H1 (cell line): Measurements from ENCODE around the gene GALNTL6. TPM values are rescaled to one million over a fixed set of nuclear protein-coding genes. Genes with fewer than 3 reads are reported as not detected.

ENCODE experiments used
- CTCF ChIA-PET: fragments of 300-600 bp; sonication (Branson Sonifier 250); formaldehyde crosslinking; loops from one replicate; lab custom pipeline; 2021; ENCODE audit not compliant: partially characterized antibody; lab: Charles Lee
- POLR2A ChIA-PET: fragments of 300-600 bp; sonication (Branson Sonifier 250); formaldehyde crosslinking; loops from one replicate; lab custom pipeline; 2021; ENCODE audit warnings: inconsistent platforms; ENCODE audit not compliant: partially characterized antibody; lab: Charles Lee
- DNase-seq, 2 experiments: peaks; one replicate each; pipeline versions ENCODE4 v3.0.0 to v3.0.0-alpha.2; 2010 to 2022; ENCODE audit warnings: low spot score in 2 of 2, low read depth in 1 of 2, mixed read lengths in 1 of 2
- FAIRE-seq: peaks from 2 replicates; lab custom pipeline; 2011; peaks lifted over from hg19 to GRCh38; lab: Jason Lieb, UNC
- H2AFZ ChIP-seq: 2 replicates; pipeline ENCODE4 v1.8.1; 2012; ENCODE audit warnings: low read length, inconsistent platforms
- H2AK5ac ChIP-seq: 2 replicates; pipeline ENCODE4 v1.6.1; 2013; ENCODE audit warnings: low read depth, low read length
- H2BK120ac ChIP-seq: replicated peaks from 2 replicates; pipeline ENCODE3; 2013; ENCODE audit warnings: low read depth, low read length, inconsistent platforms
- H2BK12ac ChIP-seq: 2 replicates; pipeline ENCODE4 v1.6.1; 2013; ENCODE audit warnings: low read depth, low read length
- H2BK15ac ChIP-seq: 2 replicates; pipeline ENCODE4 v1.6.1; 2013; ENCODE audit warnings: low read length
- H2BK20ac ChIP-seq: 2 replicates; pipeline ENCODE4 v1.6.1; 2013; ENCODE audit warnings: low read length
- H2BK5ac ChIP-seq: 2 replicates; pipeline ENCODE4 v1.6.1; 2013; ENCODE audit warnings: low read depth, low read length
- H3K14ac ChIP-seq: 2 replicates; pipeline ENCODE4 v1.6.1; 2013; ENCODE audit warnings: inconsistent platforms; ENCODE audit not compliant: insufficient read length
- H3K18ac ChIP-seq: 2 replicates; pipeline ENCODE4 v1.6.1; 2013; ENCODE audit warnings: low read length; ENCODE audit errors: extremely low read depth
- H3K23ac ChIP-seq: 2 replicates; pipeline ENCODE4 v1.6.1; 2013; ENCODE audit warnings: inconsistent platforms; ENCODE audit not compliant: insufficient read length
- H3K23me2 ChIP-seq: 2 replicates; pipeline ENCODE4 v1.6.1; 2013; ENCODE audit warnings: low read depth, low read length
- H3K27ac ChIP-seq: 2 replicates; pipeline ENCODE4 v1.6.1; 2011; ENCODE audit warnings: low read depth, low read length, inconsistent platforms
- H3K27me3 ChIP-seq, 4 experiments: replicated peaks in 1 of 4; 1 replicate in 1 of 4; 2 replicates in 3 of 4; pipeline versions ENCODE4 v1.6.1 to v1.8.1; 2011 to 2013; ENCODE audit warnings: low read length in 3 of 4, mild to moderate bottlenecking in 3 of 4, inconsistent platforms in 2 of 4, mixed read lengths in 2 of 4, moderate library complexity in 1 of 4; ENCODE audit not compliant: control insufficient read depth in 3 of 4, insufficient read depth in 3 of 4; ENCODE audit errors: extremely low read depth in 1 of 4
- H3K36me3 ChIP-seq, 4 experiments: 2 replicates each; pipeline versions ENCODE4 v1.6.1 to v1.8.1; 2011 to 2013; ENCODE audit warnings: mild to moderate bottlenecking in 4 of 4, low read length in 3 of 4, moderate library complexity in 2 of 4, control low read depth in 1 of 4, inconsistent platforms in 1 of 4; ENCODE audit not compliant: insufficient read depth in 4 of 4, control insufficient read depth in 2 of 4
- H3K4ac ChIP-seq: replicated peaks from 2 replicates; pipeline ENCODE3; 2013; ENCODE audit warnings: low read length, low read depth, mixed read lengths, inconsistent platforms; ENCODE audit not compliant: insufficient read length
- H3K4me1 ChIP-seq, 4 experiments: replicated peaks in 1 of 4; 1 replicate in 1 of 4; 2 replicates in 3 of 4; pipeline versions ENCODE4 v1.6.1 to v1.8.1; 2011 to 2013; ENCODE audit warnings: low read length in 3 of 4, inconsistent platforms in 2 of 4, mixed read lengths in 1 of 4; ENCODE audit not compliant: insufficient read depth in 4 of 4, control insufficient read depth in 3 of 4
- H3K4me2 ChIP-seq, 2 experiments: 2 replicates each; pipeline versions ENCODE4 v1.6.1 to v1.8.1; 2011 to 2013; ENCODE audit warnings: low read depth in 2 of 2, low read length in 2 of 2, control low read depth in 1 of 2, inconsistent platforms in 1 of 2, mild to moderate bottlenecking in 1 of 2; ENCODE audit not compliant: insufficient read depth in 1 of 2
- H3K4me3 ChIP-seq, 4 experiments: fragments of 200-600, 300-600 bp in 1 of 4; sonication (generic), shearing (Covaris generic), sonication (Bioruptor Twin) in 1 of 4; 2 replicates each; pipeline versions ENCODE4 v1.5.1 to v1.8.1; 2011 to 2016; ENCODE audit warnings: low read length in 4 of 4, low read depth in 3 of 4, control low read depth in 2 of 4, inconsistent platforms in 2 of 4, mild to moderate bottlenecking in 2 of 4, mixed read lengths in 1 of 4, moderate library complexity in 1 of 4; ENCODE audit not compliant: insufficient read depth in 2 of 4; ENCODE audit errors: extremely low read depth in 1 of 4
- H3K56ac ChIP-seq: replicated peaks from 2 replicates; pipeline ENCODE3; 2013; ENCODE audit warnings: low read depth, mild to moderate bottlenecking, mixed read lengths, low read length, inconsistent platforms; ENCODE audit not compliant: insufficient read length
- H3K79me1 ChIP-seq: 2 replicates; pipeline ENCODE4 v1.6.1; 2013; ENCODE audit warnings: low read depth, low read length, control low read depth
- H3K79me2 ChIP-seq, 2 experiments: 2 replicates each; pipeline versions ENCODE4 v1.6.1 to v1.8.1; 2012 to 2013; ENCODE audit warnings: low read length in 2 of 2, mild to moderate bottlenecking in 2 of 2, inconsistent platforms in 1 of 2; ENCODE audit not compliant: insufficient read depth in 2 of 2, control insufficient read depth in 1 of 2
- H3K9ac ChIP-seq, 4 experiments: replicated peaks in 1 of 4; 1 replicate in 1 of 4; 2 replicates in 3 of 4; pipeline versions ENCODE4 v1.6.1 to v1.8.1; 2011 to 2013; ENCODE audit warnings: low read depth in 3 of 4, low read length in 3 of 4, control low read depth in 2 of 4, mild to moderate bottlenecking in 2 of 4, moderate library complexity in 2 of 4, inconsistent platforms in 1 of 4; ENCODE audit errors: extremely low read depth in 1 of 4
- H3K9me3 ChIP-seq, 2 experiments: 2 replicates each; pipeline versions ENCODE4 v1.6.1 to v1.8.1; 2012 to 2013; ENCODE audit warnings: mild to moderate bottlenecking in 2 of 2, moderate library complexity in 2 of 2, control low read depth in 1 of 2, inconsistent platforms in 1 of 2, low read depth in 1 of 2, low read length in 1 of 2, mixed read lengths in 1 of 2; ENCODE audit not compliant: insufficient read depth in 2 of 2
- H4K20me1 ChIP-seq, 2 experiments: replicated peaks in 1 of 2; 2 replicates each; pipeline versions ENCODE3 to v1.8.1; 2011 to 2013; ENCODE audit warnings: inconsistent platforms in 2 of 2, low read length in 2 of 2, mild to moderate bottlenecking in 1 of 2; ENCODE audit not compliant: insufficient read depth in 2 of 2, control insufficient read depth in 1 of 2
- H4K5ac ChIP-seq: 2 replicates; pipeline ENCODE4 v1.6.1; 2013; ENCODE audit warnings: low read length, low read depth, mixed read lengths, inconsistent platforms; ENCODE audit not compliant: insufficient read length
- H4K8ac ChIP-seq: 2 replicates; pipeline ENCODE4 v1.8.0; 2013; ENCODE audit warnings: mild to moderate bottlenecking, moderate library complexity, low read length, inconsistent platforms; ENCODE audit not compliant: insufficient read depth; ENCODE audit errors: extremely low read depth
- H4K91ac ChIP-seq: replicated peaks from 2 replicates; pipeline ENCODE3; 2013; ENCODE audit warnings: low read length, mixed read lengths, inconsistent platforms; ENCODE audit not compliant: insufficient read length
- EZH2 ChIP-seq: fragments of 200-600 bp; sonication (generic); IDR thresholded peaks from 2 replicates; pipeline ENCODE4 v1.7.1; 2012; ENCODE audit warnings: low read depth, mild to moderate bottlenecking, moderate library complexity, low read length, inconsistent platforms; ENCODE audit not compliant: severe bottlenecking
- RAD21 ChIP-seq, 2 experiments: IDR thresholded peaks in 1 of 2; conservative IDR thresholded peaks in 1 of 2; 2 replicates each; pipeline ENCODE4 v1.6.1; 2011; ENCODE audit warnings: low read depth in 2 of 2, low read length in 2 of 2, improper control_type of control experiment in 1 of 2, inconsistent platforms in 1 of 2, mild to moderate bottlenecking in 1 of 2, moderate library complexity in 1 of 2
- WGBS, 2 experiments: shearing (Covaris generic) in 1 of 2; methylation state at CpG; one replicate each; pipeline versions ENCODE4 v1.1.6 to v1.1.7; 2013 to 2015; ENCODE audit warnings: low lambda C conversion rate in 2 of 2, mixed read lengths in 2 of 2, inconsistent platforms in 1 of 2, low coverage in 1 of 2, missing lambda C conversion rate in 1 of 2; ENCODE audit not compliant: insufficient replicate concordance in 2 of 2, insufficient coverage in 1 of 2, insufficient read length in 1 of 2; ENCODE audit errors: extremely low coverage in 1 of 2, missing lambda C conversion rate in 1 of 2; 5-methylcytosine and 5-hydroxymethylcytosine counted together
- polyA plus RNA-seq, 7 experiments: library from polyadenylated mRNA; depleted of rRNA in 3 of 7; stranded (reverse) in 5 of 7; unstranded in 2 of 7; fragments of >200 nt in 5 of 7; fragments of 200-250 nt in 2 of 7; gene quantifications; 1 replicate in 5 of 7; 2 replicates in 1 of 7; 4 replicates in 1 of 7; pipeline versions ENCODE4 v1.2.1 to v1.2.3, GENCODE V29; 2011 to 2013; ENCODE audit warnings: missing spikeins in 2 of 7, mixed read lengths in 2 of 7
- total RNA-seq: library from RNA; stranded (reverse); fragmentation: NEBNext Ultra II Directional; extraction: Animal tissue kit (Norgen Biotek cat#: 25700); gene quantifications from 2 replicates; pipeline ENCODE4 v1.2.1, GENCODE V29; 2021

The GALNTL6 gene
- total and polyA plus RNA-seq, 2 of the 8 experiments (the other 6 are each of a cell fraction or from before 2014, with no cell fraction given): 0.03 to 0.32 TPM

- Histone ChIP-seq H3K23me2 (no peaks in the 10 kb centered on the region), H3K79me2 (no peaks in the 10 kb centered on the region), H3K56ac (no peak overlapping the region)
Measured at GRCh38 chr4:171785388-171785787, 27.8 kb upstream of the GALNTL6 start.

More at GRCh38 chr4:171785388-171785787, 27.8 kb upstream of the GALNTL6 start:
- Histone ChIP-seq H3K79me1 (no peaks in the 10 kb centered on the region), H4K20me1 (no peaks in the 10 kb centered on the region), H2AK5ac (no peak overlapping the region), H2BK5ac (no peak overlapping the region), H2BK15ac (no peak overlapping the region), H3K9ac (no peak overlapping the region), H4K8ac (no peak overlapping the region), H3K4me3 (no peak overlapping the region), H3K18ac (no peak overlapping the region), H3K27me3 (no peaks in the 10 kb centered on the region), H2BK20ac (no peak overlapping the region), H3K23ac (no peak overlapping the region), H3K36me3 (no peaks in the 10 kb centered on the region; a peak in 2 of 8 replicates), H3K4me2 (no peak overlapping the region), H3K4me1 (no peaks in the 10 kb centered on the region), H2BK120ac (no peak overlapping the region), H3K4ac (no peak overlapping the region), H2BK12ac (no peak overlapping the region), H2AFZ (no peak overlapping the region), H3K14ac (no peak overlapping the region), H3K27ac (no peak overlapping the region), H3K9me3 (peaks cover 6 to 12% of the 10 kb centered on the region in 2 experiments; a peak in 3 of 4 replicates), H4K5ac (no peak overlapping the region), H4K91ac (no peak overlapping the region)
- DNase-seq: no peak
- 95% methylated on average over 3 of the region's 3 CpGs; no CpG with 5 or more reads in 1 of the 2 experiments for WGBS, 2 experiments
- TF ChIP-seq EZH2 (no peak), RAD21 (IDR thresholded peaks at IDR 0.05 in 1 of 2, conservative IDR thresholded peaks at IDR 0.05 in 1 of 2; ENCODE audit: low read depth in 2 of 2, low read length in 2 of 2) (peak in 1 of 2 experiments; percentile 15; a peak in 1 of 4 replicates)
- ChIA-PET POLR2A (no interaction called here), CTCF (interaction anchor here (0.6 to 0.7 kb wide), 2 partner anchors 14 to 584 kb away, joined by 3 read pairs; no protein-coding TSS in a partner anchor)
- no peak for FAIRE-seq
